TTC549 (cell line): ENCODE measurements around the gene SMCO1.
"Not testable (repeated sequence)": the region's sequence is repeated elsewhere in the genome, so short reads cannot be mapped to it uniquely, and the experiment has no call there.

ENCODE experiments used
- FAIRE-seq: peaks from 2 replicates; lab custom pipeline; 2012; peaks lifted over from hg19 to GRCh38; lab: Jason Lieb, UNC

The SMCO1 gene

GRCh38 chr3:196521291-196521690, 6.1 kb upstream of the SMCO1 start:
- FAIRE-seq, result not testable (repeated sequence)

DNA sequence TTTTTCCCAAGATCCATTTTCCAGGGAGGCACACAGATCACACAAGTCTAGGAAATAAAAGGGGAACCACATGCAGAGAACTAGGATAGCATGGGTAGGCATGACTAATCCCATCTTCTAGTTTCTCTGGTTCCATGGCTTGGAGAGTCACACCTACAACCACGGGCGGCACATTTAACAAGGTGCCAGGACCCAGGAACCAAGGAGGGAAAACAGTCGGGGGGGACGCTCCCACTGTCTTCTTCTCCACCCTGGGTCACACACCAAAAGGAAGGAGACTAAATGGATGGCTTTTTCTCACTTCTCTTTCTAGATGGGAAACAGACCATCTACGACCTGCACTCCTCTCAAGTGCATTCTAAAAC, 4.6 kb upstream of the SMCO1 start:
- no peak for FAIRE-seq

DNA sequence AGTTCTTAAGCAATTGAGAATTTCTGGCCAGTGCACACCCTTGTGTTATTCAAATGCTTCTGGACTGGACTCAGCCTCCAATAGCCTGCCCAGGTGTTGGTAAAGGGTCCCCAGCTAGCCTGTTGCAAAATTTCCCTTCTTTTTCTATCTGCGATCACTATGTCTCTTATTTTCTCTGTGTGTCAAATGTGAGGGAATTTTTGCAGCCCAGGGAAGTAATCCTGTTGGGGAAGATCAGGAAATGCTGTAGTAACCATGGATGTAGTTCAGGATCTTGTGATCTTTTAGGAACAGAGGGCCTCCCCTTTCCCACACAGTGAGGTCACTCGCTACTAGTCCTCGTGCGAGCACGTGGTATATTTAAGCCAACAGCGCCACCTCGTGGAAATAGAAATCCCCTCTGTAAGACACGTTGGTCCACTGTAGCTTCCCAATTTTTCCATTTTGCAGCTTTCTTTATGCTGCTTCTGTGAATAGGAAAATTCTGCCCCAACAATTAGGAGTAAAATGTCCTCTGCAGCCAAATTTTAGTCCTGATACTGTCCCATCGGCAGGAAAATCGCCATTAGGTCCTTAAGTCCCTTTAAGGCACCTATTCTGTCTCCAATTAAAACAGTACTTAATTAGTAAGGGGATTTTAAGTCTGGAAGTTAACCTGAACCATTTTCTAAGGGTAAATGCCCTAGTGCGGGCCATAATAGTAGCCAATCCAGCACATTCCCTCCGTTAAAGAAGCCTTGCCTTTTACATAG, 4.0 kb upstream of the SMCO1 start:
- no peak for FAIRE-seq

GRCh38 chr3:196517919-196518318, 2.8 kb upstream of the SMCO1 start:
- no peak for FAIRE-seq

DNA sequence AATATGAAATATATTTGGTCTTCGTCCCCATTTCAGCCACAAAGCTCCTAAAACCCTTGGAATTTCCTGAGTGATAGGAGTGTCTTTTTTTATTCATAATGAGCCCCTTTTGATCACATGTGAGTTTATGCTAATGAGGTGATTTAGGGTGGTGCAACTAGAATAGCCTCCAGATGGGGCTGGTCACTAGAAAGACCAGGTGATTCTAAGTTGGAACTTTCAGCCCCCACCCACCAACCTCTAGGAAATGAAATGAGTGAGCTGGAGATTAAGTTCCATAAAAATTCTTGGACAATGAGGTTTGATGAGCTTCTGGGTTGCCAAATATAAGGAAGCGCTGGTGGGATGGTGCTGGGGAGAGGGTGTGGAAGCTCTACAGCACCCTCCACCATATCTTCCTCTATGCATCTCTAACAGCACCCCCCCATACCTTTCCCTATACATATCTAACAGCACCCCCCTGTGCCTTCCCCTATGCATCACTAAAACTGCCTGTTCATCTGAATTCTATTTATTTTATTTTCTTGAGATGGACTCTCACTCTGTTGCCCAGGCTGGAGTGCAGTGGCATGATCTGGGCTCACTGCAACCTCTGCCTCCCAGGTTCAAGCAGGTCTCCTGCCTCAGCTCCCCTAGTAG, 2.1 kb upstream of the SMCO1 start:
- no peak for FAIRE-seq

DNA sequence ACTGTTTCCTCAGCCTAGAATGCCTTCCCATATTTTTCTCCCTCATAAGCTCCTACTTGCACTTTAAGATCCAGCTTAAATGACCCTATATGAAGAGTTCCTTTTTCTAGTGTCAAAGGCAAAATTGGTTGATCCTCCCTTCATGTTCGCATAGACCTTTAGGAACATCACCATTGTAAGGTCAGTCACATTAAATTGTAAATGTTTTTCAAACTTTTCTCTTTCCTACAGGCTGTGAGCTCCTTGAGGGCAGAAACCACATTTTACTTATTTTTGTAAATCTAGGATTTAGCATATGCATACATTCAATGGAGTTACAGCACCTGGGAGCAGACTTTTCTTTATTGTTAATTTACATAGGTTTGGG, 813 bp downstream of the SMCO1 start:
- no peak for FAIRE-seq

DNA sequence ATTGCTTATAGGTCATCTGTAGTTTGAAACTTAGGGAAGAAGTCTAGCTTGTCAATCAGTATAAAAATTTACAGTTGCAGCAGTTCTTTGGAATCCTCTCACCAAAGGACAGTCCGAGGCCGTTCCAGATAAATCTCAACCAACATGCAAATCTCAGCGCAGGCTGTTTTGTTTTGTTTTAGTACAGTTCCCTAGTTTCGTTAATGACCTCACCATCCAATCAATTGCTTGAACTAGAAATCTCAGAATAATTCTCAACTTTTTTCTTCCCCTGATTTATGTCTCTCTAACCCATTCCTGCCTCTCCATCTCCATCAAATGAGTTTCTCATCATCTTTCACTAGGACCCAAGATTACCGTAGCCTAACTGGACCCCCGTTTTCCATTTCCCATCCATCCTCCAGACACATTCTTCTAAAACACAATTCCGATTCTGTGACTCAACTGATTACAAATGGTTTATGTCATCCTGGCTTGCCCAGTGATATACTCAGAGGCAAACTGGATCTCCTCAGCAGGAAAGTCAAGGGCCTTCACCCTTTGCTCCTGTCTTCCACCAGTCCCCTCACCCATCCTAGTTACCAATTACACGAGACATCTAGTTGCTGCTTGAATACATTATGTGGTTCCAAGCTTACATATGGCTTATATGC, 1.3 kb downstream of the SMCO1 start:
- FAIRE-seq, result no peak

- FAIRE-seq, result not testable (repeated sequence)
Measured at GRCh38 chr3:196511646-196512425, 3.3 kb downstream of the SMCO1 start.

DNA sequence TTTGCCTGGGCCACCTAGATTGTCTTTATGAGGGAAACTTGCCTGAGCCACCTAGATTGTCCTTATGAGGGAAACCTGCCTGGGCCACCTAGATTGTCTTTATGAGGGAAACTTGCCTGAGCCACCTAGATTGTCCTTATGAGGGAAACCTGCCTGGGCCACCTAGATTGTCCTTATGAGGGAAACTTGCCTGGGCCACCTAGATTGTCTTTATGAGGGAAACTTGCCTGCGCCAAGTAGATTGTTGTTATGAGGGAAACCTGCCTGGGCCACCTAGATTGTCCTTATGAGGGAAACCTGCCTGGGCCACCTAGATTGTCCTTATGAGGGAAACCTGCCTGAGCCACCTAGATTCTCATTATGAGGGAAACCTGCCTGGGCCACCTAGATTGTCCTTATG, 4.0 kb downstream of the SMCO1 start:
- FAIRE-seq, result not testable (repeated sequence)

GRCh38 chr3:196506687-196507086, 8.5 kb downstream of the SMCO1 start:
- FAIRE-seq, result no peak

DNA sequence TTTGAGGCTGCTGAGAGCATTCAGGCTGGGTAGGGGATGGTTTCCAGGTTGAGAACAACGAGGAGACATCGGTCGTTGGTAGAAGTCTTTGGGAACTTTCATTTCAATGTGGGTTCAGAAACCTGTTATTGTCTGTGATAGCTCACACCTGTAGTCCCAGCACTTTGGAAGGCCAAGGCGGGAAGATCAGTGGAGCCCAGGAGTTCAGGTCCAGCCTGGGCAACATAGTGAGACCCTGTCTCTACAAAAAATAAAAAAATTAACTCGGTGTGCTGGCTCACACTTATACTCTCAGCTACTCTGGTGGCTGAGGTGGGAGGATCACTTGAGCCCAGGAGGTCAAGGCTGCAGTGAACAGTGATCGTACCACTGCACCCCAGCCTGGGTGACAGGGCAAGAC, 10.6 kb downstream of the SMCO1 start:
- FAIRE-seq, result no peak

- not testable (repeated sequence) for FAIRE-seq
Measured at GRCh38 chr3:196504077-196504398, 11.1 kb downstream of the SMCO1 start.

DNA sequence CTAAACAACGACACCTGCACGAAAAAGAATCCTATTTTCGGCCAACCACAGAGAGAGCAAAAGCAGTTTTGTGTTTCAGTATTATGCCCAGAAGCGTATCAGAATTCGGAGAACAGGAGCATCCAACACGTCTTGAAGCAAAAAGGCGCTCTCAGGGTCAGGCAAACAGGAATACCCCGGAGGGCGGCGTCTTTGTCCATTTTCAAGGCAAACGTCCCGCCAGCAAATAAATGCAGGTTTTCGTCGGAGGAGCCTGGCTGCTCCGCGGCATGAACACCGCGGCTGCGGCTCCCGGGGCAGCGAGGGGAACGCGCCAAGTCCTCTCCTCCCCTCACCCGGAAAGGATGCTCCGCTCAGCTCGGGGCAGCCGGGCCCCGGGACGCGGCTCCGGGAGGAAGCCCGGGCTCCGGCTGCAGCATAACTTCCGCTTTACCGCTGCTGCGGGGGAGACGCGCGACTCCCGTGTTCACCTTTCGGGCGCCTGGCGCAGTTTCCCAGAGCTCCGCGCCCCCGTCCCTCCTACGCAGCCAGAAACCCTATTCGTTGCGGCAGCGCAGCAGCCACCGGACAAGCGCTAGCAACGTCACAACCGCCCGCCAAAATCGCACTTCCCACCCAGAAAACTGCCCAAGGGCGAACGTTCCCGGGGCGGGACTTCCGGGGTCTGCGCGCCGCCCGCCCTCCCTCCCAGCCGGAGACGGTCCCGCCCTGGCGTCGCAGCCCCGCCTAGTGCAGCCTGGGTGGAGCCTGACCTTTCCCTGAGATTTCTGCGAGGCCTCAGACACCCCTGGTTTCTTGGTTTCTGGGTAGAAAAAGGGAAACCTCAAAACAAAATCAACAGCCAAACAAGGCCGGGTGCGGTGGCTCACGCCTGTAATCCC, 11.7 kb downstream of the SMCO1 start, which contains the start of gene RNF168:
TSS of gene RNF168 (minus strand) at position 573 of the 881 bp plus-strand sequence. CDS start 595 bp downstream, outside the sequence.
- no peak for FAIRE-seq

GRCh38 chr3:196502775-196503195, 12.4 kb downstream of the SMCO1 start:
- FAIRE-seq, result no peak

DNA sequence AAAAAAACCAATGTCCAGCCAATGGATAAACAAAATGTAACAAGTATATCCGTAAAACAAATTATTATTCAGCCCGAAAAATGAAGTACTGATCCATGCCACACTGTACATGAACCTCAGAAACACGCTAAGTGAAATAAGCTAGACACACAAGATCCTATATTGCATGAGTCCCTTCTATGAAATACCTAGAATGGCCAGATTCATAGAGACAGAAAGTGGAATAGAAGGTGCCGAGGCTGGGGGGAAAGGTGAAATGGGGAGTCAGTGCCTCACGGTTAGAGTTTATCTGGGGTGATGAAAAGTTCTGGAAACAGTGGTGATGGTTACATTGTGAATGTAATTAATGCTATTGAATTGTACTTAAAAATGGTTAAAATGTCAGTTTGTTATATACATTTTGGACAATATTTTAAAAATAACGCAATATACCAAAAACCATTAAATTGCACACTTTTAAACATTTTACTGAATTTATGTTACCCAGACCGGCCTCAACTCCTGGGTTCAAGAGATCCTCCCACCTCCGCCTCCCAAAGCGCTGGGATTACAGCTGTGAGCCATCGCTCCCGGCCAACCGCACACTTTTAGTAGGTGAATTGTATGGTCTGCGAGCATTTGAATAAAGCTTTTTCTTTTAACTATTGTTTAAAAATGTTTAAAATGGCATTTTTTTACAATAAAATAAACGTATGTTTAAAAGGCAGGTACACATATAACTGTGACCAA, 13.7 kb downstream of the SMCO1 start:
- no peak for FAIRE-seq

- FAIRE-seq, result no peak
Measured at GRCh38 chr3:196499807-196500524, 15.2 kb downstream of the SMCO1 start.

GRCh38 chr3:196499061-196499460, 16.1 kb downstream of the SMCO1 start:
- FAIRE-seq, result no peak

GRCh38 chr3:196498297-196498696, 16.8 kb downstream of the SMCO1 start:
- FAIRE-seq, result no peak

- FAIRE-seq, result no peak
Measured at GRCh38 chr3:196496183-196496582, 19.0 kb downstream of the SMCO1 start.

DNA sequence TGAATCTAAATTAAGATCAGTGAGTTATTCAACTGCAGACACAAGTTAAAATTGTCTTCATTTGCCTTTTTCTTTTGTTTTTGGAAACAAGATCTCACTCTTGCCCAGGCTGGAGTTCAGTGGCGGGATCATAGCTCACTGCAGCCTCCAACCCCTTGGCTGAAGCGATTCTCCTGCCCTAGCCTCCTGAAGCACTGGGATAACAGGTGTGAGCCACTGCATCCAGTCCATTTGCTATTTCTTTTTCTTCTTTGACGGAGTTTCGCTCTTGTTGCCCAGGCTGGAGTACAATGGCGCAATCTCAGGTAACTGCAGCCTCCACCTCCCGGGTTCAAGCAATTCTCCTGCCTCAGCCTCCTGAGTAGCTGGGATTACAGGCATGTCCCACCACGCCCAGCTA, 21.9 kb downstream of the SMCO1 start:
- no peak for FAIRE-seq
